Osteocyte (in vitro differentiated cells): ENCODE results near the gene MACC1. TPM values are rescaled to one million over a fixed set of nuclear protein-coding genes. Genes with fewer than 3 reads are reported as not detected.
"Not testable (repeated sequence)": the region's sequence is repeated elsewhere in the genome, so short reads cannot be mapped to it uniquely, and the experiment has no call there.

Experiments used
- DNase-seq: peaks from one replicate; pipeline ENCODE4 v3.0.0; 2021; ENCODE audit warnings: mixed read lengths; ENCODE audit not compliant: unreplicated experiment; ENCODE audit errors: extremely low spot score
- H3K27ac Mint-ChIP-seq: one replicate; pipeline ENCODE4 v1.8.0; 2021; ENCODE audit warnings: mild to moderate bottlenecking, mixed read lengths; ENCODE audit not compliant: unreplicated experiment
- H3K27me3 Mint-ChIP-seq: one replicate; pipeline ENCODE4 v1.8.0; 2021; ENCODE audit warnings: mixed read lengths; ENCODE audit not compliant: unreplicated experiment
- H3K36me3 Mint-ChIP-seq: one replicate; pipeline ENCODE4 v1.8.0; 2021; ENCODE audit warnings: mixed read lengths; ENCODE audit not compliant: unreplicated experiment
- H3K4me1 Mint-ChIP-seq: one replicate; pipeline ENCODE4 v1.8.0; 2021; ENCODE audit warnings: mixed read lengths; ENCODE audit not compliant: unreplicated experiment
- H3K4me3 Mint-ChIP-seq: one replicate; pipeline ENCODE4 v1.8.0; 2021; ENCODE audit warnings: mild to moderate bottlenecking, moderate library complexity, mixed read lengths; ENCODE audit not compliant: unreplicated experiment
- H3K9me3 Mint-ChIP-seq: one replicate; pipeline ENCODE4 v1.8.0; 2021; ENCODE audit warnings: mixed read lengths; ENCODE audit not compliant: unreplicated experiment
- CTCF ChIP-seq: fragments of 200-600 bp; sonication (generic); IDR thresholded peaks from 2 replicates; pipeline ENCODE4 v1.5.0; 2021; ENCODE audit warnings: antibody characterized with exemption, mild to moderate bottlenecking, moderate library complexity
- total RNA-seq: library from RNA; stranded (reverse); gene quantifications from 2 replicates; pipeline ENCODE4 v1.2.1, GENCODE V29; 2021

Gene MACC1
- total RNA-seq, 1 donor from 2014 or later = not detected

- H3K27ac Mint-ChIP-seq = no peak overlapping the region
- H3K4me3 Mint-ChIP-seq = no peak overlapping the region
- H3K36me3 Mint-ChIP-seq = no peaks in the 10 kb centered on the region
- H3K27me3 Mint-ChIP-seq = no peaks in the 10 kb centered on the region
- no peak for TF ChIP-seq CTCF
- H3K4me1 Mint-ChIP-seq = peaks cover 2% of the 10 kb centered on the region
- H3K9me3 Mint-ChIP-seq = no peaks in the 10 kb centered on the region
- DNase-seq = no peak
Observed at GRCh38 chr7:20190560-20191390, 26.4 kb downstream of the MACC1 start.

- H3K36me3 Mint-ChIP-seq = no peaks in the 10 kb centered on the region
- no peaks in the 10 kb centered on the region for H3K27me3 Mint-ChIP-seq
- peaks cover 2% of the 10 kb centered on the region for H3K4me1 Mint-ChIP-seq
- TF ChIP-seq CTCF = no peak
- H3K4me3 Mint-ChIP-seq = no peak overlapping the region
- DNase-seq = no peak
- H3K27ac Mint-ChIP-seq = no peak overlapping the region
- no peaks in the 10 kb centered on the region for H3K9me3 Mint-ChIP-seq
Observed at GRCh38 chr7:20189852-20190251, 27.3 kb downstream of the MACC1 start.

GRCh38 chr7:20188567-20188966 lies 28.6 kb downstream of the MACC1 start:
- DNase-seq = no peak
- H3K4me1 Mint-ChIP-seq = peaks cover 2% of the 10 kb centered on the region

GRCh38 chr7:20187850-20188249 lies 29.3 kb downstream of the MACC1 start:
- DNase-seq, H3K27me3 Mint-ChIP-seq, H3K27ac Mint-ChIP-seq, H3K36me3 Mint-ChIP-seq, H3K4me3 Mint-ChIP-seq, H3K9me3 Mint-ChIP-seq, H3K4me1 Mint-ChIP-seq: not testable (repeated sequence)

More at GRCh38 chr7:20188567-20188966, 28.6 kb downstream of the MACC1 start:
- no peaks in the 10 kb centered on the region for H3K9me3 Mint-ChIP-seq
- TF ChIP-seq CTCF = no peak
- no peaks in the 10 kb centered on the region for H3K36me3 Mint-ChIP-seq
- H3K27ac Mint-ChIP-seq = no peak overlapping the region
- H3K4me3 Mint-ChIP-seq = no peak overlapping the region
- no peaks in the 10 kb centered on the region for H3K27me3 Mint-ChIP-seq

GRCh38 chr7:20185988-20186387 lies 31.2 kb downstream of the MACC1 start:
- H3K36me3 Mint-ChIP-seq = no peaks in the 10 kb centered on the region
- H3K27me3 Mint-ChIP-seq = no peaks in the 10 kb centered on the region
- H3K27ac Mint-ChIP-seq = no peak overlapping the region
- no peaks in the 10 kb centered on the region for H3K4me1 Mint-ChIP-seq
- no peak for DNase-seq
- H3K4me3 Mint-ChIP-seq = no peak overlapping the region
- no peaks in the 10 kb centered on the region for H3K9me3 Mint-ChIP-seq
- no peak for TF ChIP-seq CTCF
